Prostate gland (tissue), 2 donors: Measurements from ENCODE around the gene PLEKHA7.
A peak's percentile ranks its signal among the peaks of the same experiment; 100 is the strongest.

Experiments
- CTCF ChIP-seq, 4 experiments: fragments of 200-600 bp in 2 of 4; fragments of 450-650 bp in 2 of 4; sonication (generic) in 2 of 4; IDR thresholded peaks; 1 replicate in 3 of 4; 2 replicates in 1 of 4; pipeline ENCODE4 v1.5.1; 2016 to 2019; ENCODE audit warnings: antibody characterized with exemption in 4 of 4, mild to moderate bottlenecking in 2 of 4, moderate library complexity in 2 of 4
- POLR2A ChIP-seq: fragments of 450-650 bp; IDR thresholded peaks from one replicate; pipeline ENCODE4 v1.6.1; 2016; ENCODE audit warnings: antibody characterized with exemption, mild to moderate bottlenecking
- POLR2AphosphoS5 ChIP-seq: sonication (generic); formaldehyde crosslinking; IDR thresholded peaks from one replicate; pipeline ENCODE4 v1.6.1; 2017; ENCODE audit warnings: antibody characterized with exemption

GRCh38 chr11:17014833-17015626 lies 816 bp upstream of the PLEKHA7 start:
- TF ChIP-seq POLR2A = no peak
- peak in 2 of 4 experiments; percentile 14 to 51 for TF ChIP-seq CTCF (IDR thresholded peaks at IDR 0.05)
- no peak for TF ChIP-seq POLR2AphosphoS5
